A549 treated with ZK216348 at 1 μM for 4 hours (cell line): ENCODE measurements around the gene C8A. TPM values are rescaled to one million over a fixed set of nuclear protein-coding genes. Genes with fewer than 3 reads are reported as not detected.

Experiments
- total RNA-seq: library from RNA; stranded (reverse); fragments of 200-300 nt; extraction: Qiagen RNA extraction; gene quantifications from 5 replicates; pipeline ENCODE4 v1.2.3, GENCODE V29; 2022; ENCODE audit warnings: low read depth

C8A gene
- total RNA-seq: not detected in 5 replicates

GRCh38 chr1:56854521-56855099 is at the start of gene C8A:
TSS of gene C8A (plus strand) at chr1:56854797. CDS start at chr1:56854902, 105 bp downstream.

GRCh38 chr1:56819387-56819899 is 35.2 kb upstream of the C8A start, which contains the start of gene FYB2:
TSS of gene FYB2 (minus strand) at chr1:56819404. CDS start at chr1:56819290, 114 bp downstream.

GRCh38 chr1:56965916-56966697 is 111.5 kb downstream of the C8A start, which contains the start of gene C8B:
TSS of gene C8B (minus strand) at chr1:56966015. CDS start at chr1:56965948, 67 bp downstream.

Other genes starting within 250 kb of the C8A start
- gene PRKAA2, start 209.5 kb upstream of the C8A start, total RNA-seq: 1.3 to 2.8 TPM (median 2.3 TPM) in 5 replicates
- not detected in 5 replicates for gene FYB2, start 35.4 kb upstream of the C8A start, total RNA-seq
- gene C8B, start 111.2 kb downstream of the C8A start, total RNA-seq: not detected in 5 replicates